A549 (cell line): ENCODE results near the gene MAGI2. TPM values are rescaled to one million over a fixed set of nuclear protein-coding genes. Genes with fewer than 3 reads are reported as not detected.
A peak's percentile ranks its signal among the peaks of the same experiment; 100 is the strongest.

Source experiments
- ATAC-seq, 2 experiments: fragments of 200-7000 bp in 1 of 2; fragments of >200 bp in 1 of 2; cut with Nextera tagmentation in 1 of 2; cut with Tn5 transposase in 1 of 2; 3 replicates each; pipeline versions ENCODE4 v1.8.0 to v1.9.1; 2018 to 2020; ENCODE audit warnings: mild to moderate bottlenecking in 1 of 2, moderate library complexity in 1 of 2
- CTCF ChIA-PET: fragments of 300-600 bp; sonication (Branson Sonifier 250); formaldehyde crosslinking; extraction: SDS; loops from one replicate; lab custom pipeline; 2021; ENCODE audit warnings: antibody characterized with exemption, inconsistent platforms; lab: Yijun Ruan, JAX
- POLR2A ChIA-PET: fragments of 350-600 bp; formaldehyde crosslinking; extraction: SDS; loops from one replicate; lab custom pipeline; 2021; ENCODE audit warnings: antibody characterized with exemption, inconsistent platforms; lab: Yijun Ruan, JAX
- DNase-seq, 2 experiments: peaks; one replicate each; pipeline versions ENCODE4 v3.0.0 to v3.0.0-alpha.2; 2011 to 2016; ENCODE audit warnings: low read depth in 1 of 2, low spot score in 1 of 2
- FAIRE-seq: peaks from 2 replicates; lab custom pipeline; 2011; peaks lifted over from hg19 to GRCh38; lab: Jason Lieb, UNC
- H3K27ac ChIP-seq, 2 experiments: fragments of >200 bp; sonication (Bioruptor Twin); formaldehyde crosslinking; 3 replicates each; pipeline ENCODE4 v1.5.1; 2016 to 2017
- H3K4me1 ChIP-seq: fragments of >200 bp; sonication (Bioruptor Twin); formaldehyde crosslinking; 3 replicates; pipeline ENCODE4 v1.6.1; 2016
- H3K4me2 ChIP-seq: fragments of >200 bp; sonication (Bioruptor Twin); formaldehyde crosslinking; 3 replicates; pipeline ENCODE4 v1.6.1; 2016
- H3K4me3 ChIP-seq: fragments of >200 bp; sonication (Bioruptor Twin); formaldehyde crosslinking; 3 replicates; pipeline ENCODE4 v1.5.1; 2016
- H3K9me3 ChIP-seq: fragments of >200 bp; sonication (Bioruptor Twin); formaldehyde crosslinking; 3 replicates; pipeline ENCODE4 v1.6.1; 2016
- ATOH8 ChIP-seq: fragments of 250-450 bp; sonication (Bioruptor Pico); IDR thresholded peaks from 2 replicates; pipeline ENCODE4 v1.5.0; 2020; ENCODE audit warnings: low read depth, mild to moderate bottlenecking, moderate library complexity
- BHLHE40 ChIP-seq: IDR thresholded peaks from 2 replicates; pipeline ENCODE4 v1.6.1; 2012; ENCODE audit warnings: low read depth, low read length, inconsistent platforms
- CBX2 ChIP-seq: fragments of 200-600 bp; sonication (generic); IDR thresholded peaks from 2 replicates; pipeline ENCODE4 v1.6.1; 2016; ENCODE audit warnings: low read depth, mild to moderate bottlenecking, borderline replicate concordance
- CEBPB ChIP-seq, 2 experiments: fragments of >200 bp in 1 of 2; sonication (Bioruptor Twin) in 1 of 2; formaldehyde crosslinking in 1 of 2; IDR thresholded peaks; 2 replicates each; pipeline ENCODE4 v1.6.1; 2012 to 2016
- CHD4 ChIP-seq: fragments of 200-600 bp; sonication (generic); IDR thresholded peaks from 2 replicates; pipeline ENCODE4 v1.6.1; 2016; ENCODE audit warnings: antibody characterized with exemption, mild to moderate bottlenecking, borderline replicate concordance
- ESRRA ChIP-seq: fragments of 150-350 bp; IDR thresholded peaks from 2 replicates; pipeline ENCODE4 v1.6.1; 2014; ENCODE audit warnings: mild to moderate bottlenecking, low read length, borderline replicate concordance
- FOSB ChIP-seq: fragments of 250-450 bp; sonication (Bioruptor Pico); IDR thresholded peaks from 2 replicates; pipeline ENCODE4 v1.5.0; 2020; ENCODE audit warnings: mild to moderate bottlenecking, moderate library complexity
- FOSL2 ChIP-seq, 2 experiments: fragments of 450-650 bp in 1 of 2; fragments of >200 bp in 1 of 2; sonication (Bioruptor Twin) in 1 of 2; formaldehyde crosslinking; IDR thresholded peaks; 2 replicates each; pipeline versions ENCODE4 v1.5.0 to v1.6.1; 2016 to 2020; ENCODE audit warnings: mild to moderate bottlenecking in 1 of 2, moderate library complexity in 1 of 2
- FOXS1 ChIP-seq: fragments of 250-450 bp; sonication (Bioruptor Pico); IDR thresholded peaks from 2 replicates; pipeline ENCODE4 v1.5.0; 2020; ENCODE audit warnings: mild to moderate bottlenecking, moderate library complexity
- HEYL ChIP-seq: fragments of 250-450 bp; sonication (Bioruptor Pico); IDR thresholded peaks from 2 replicates; pipeline ENCODE4 v1.8.0; 2021; ENCODE audit warnings: mild to moderate bottlenecking, moderate library complexity
- HOXB5 ChIP-seq: fragments of 250-450 bp; sonication (Bioruptor Pico); IDR thresholded peaks from 2 replicates; pipeline ENCODE4 v1.5.0; 2020; ENCODE audit warnings: mild to moderate bottlenecking, moderate library complexity
- JUN ChIP-seq, 2 experiments: fragments of >200 bp; sonication (Bioruptor Twin); formaldehyde crosslinking; IDR thresholded peaks; 2 replicates in 1 of 2; 3 replicates in 1 of 2; pipeline ENCODE4 v1.6.1; 2016 to 2017
- MAFK ChIP-seq: fragments of 450-650 bp; IDR thresholded peaks from 2 replicates; pipeline ENCODE4 v1.6.1; 2014; ENCODE audit not compliant: partially characterized antibody
- NFE2L2 ChIP-seq: fragments of 150-350 bp; conservative IDR thresholded peaks from 2 replicates; pipeline ENCODE4 v1.6.1; 2014; ENCODE audit warnings: low read length
- PHF8 ChIP-seq: fragments of 200-600 bp; sonication (generic); IDR thresholded peaks from 2 replicates; pipeline ENCODE4 v1.6.1; 2016; ENCODE audit warnings: low read depth, mild to moderate bottlenecking, antibody characterized with exemption, moderate library complexity, borderline replicate concordance
- POLR2A ChIP-seq: IDR thresholded peaks from 2 replicates; pipeline ENCODE4 v1.6.1; 2012; ENCODE audit warnings: mild to moderate bottlenecking, low read length
- RAD21 ChIP-seq, 2 experiments: fragments of >200 bp in 1 of 2; sonication (Bioruptor Twin) in 1 of 2; formaldehyde crosslinking in 1 of 2; IDR thresholded peaks in 1 of 2; conservative IDR thresholded peaks in 1 of 2; 2 replicates in 1 of 2; 3 replicates in 1 of 2; pipeline ENCODE4 v1.6.1; 2012 to 2018; ENCODE audit warnings: inconsistent platforms in 1 of 2
- SMC3 ChIP-seq: fragments of >200 bp; sonication (Bioruptor Twin); formaldehyde crosslinking; IDR thresholded peaks from 3 replicates; pipeline ENCODE4 v1.6.1; 2018; ENCODE audit warnings: inconsistent platforms
- ZFP36 ChIP-seq: fragments of 450-650 bp; IDR thresholded peaks from 2 replicates; pipeline ENCODE4 v1.6.1; 2014; ENCODE audit warnings: borderline replicate concordance; ENCODE audit not compliant: partially characterized antibody
- ZNF302 ChIP-seq: fragments of 250-450 bp; sonication (Bioruptor Pico); IDR thresholded peaks from 2 replicates; pipeline ENCODE4 v1.9.0; 2021; ENCODE audit warnings: inconsistent platforms, mild to moderate bottlenecking, moderate library complexity
- WGBS: methylation state at CpG from one replicate; pipeline ENCODE4 v1.1.6; 2017; ENCODE audit errors: missing lambda C conversion rate; 5-methylcytosine and 5-hydroxymethylcytosine counted together
- polyA plus RNA-seq, 4 experiments: library from polyadenylated mRNA; depleted of rRNA in 3 of 4; stranded (reverse); fragments of >200 nt; fragmentation: RNase III in 1 of 4; extraction: RNeasy Plus Mini Kit Qiagen cat#74134 plus additional on column Dnase treatment in 1 of 4; gene quantifications; 2 replicates in 3 of 4; 3 replicates in 1 of 4; pipeline ENCODE4 v1.2.3, GENCODE V29; 2011 to 2017
- TF ChIP-seq, protein P1 (sequence below): fragments of 150-350 bp; IDR thresholded peaks from 2 replicates; pipeline ENCODE4 v1.6.1; 2014; ENCODE audit warnings: low read depth, mild to moderate bottlenecking, low read length
- TF ChIP-seq, protein P2 (sequence below): fragments of >200 bp; sonication (Bioruptor Twin); formaldehyde crosslinking; IDR thresholded peaks from 2 replicates; pipeline ENCODE4 v1.6.1; 2016
- TF ChIP-seq, protein P3 (sequence below): fragments of >200 bp; sonication (Bioruptor Twin); formaldehyde crosslinking; IDR thresholded peaks from 3 replicates; pipeline ENCODE4 v1.5.1; 2016

MAGI2 gene
- polyA plus RNA-seq, 2 of the 4 experiments (the other 2 are of a cell fraction) = 0.48 to 0.81 TPM

DNA sequence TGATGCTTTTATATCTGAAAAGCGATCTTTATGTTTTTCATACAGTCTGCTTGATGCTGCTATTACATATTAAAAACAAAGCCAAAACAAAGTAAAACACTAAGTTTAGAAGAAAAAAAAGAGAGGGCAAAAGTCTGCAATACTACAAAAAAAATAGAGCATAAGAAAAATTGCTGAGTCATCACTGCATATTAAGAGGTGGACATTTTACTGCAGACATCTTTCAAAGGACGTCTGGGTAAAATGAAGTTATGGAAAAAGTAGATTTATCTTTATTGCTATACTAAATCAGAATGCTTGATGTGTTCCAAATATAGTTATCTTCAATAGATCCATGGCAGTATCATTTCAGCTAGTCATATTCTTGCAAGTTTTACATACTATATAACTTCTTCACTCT lies 172.0 kb downstream of the MAGI2 start (continued):
- TF ChIP-seq ATOH8 (CRISPR knock-in tag) (no peak), ZFP36 (no peak), NFE2L2 (peak; percentile 93)

DNA sequence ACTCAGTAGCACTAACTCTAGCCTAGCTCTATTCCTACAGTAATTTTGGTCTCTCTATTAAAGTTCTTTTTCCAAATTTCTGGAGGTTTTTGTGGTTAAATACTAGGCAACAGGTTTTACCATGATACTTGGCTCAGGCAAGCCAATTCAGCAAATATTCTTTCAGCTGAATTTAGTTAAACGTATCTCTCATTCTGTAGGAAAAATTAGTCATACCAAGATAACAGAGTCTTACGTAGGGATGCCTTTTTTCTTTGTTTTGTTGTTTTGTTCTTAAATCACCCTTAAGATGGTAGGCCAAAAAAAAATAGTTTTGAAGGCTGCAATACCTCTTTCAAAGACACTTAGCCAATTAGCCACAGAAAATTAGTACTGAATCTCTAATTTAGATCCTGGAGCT lies 180.5 kb downstream of the MAGI2 start:
- Histone ChIP-seq H3K9me3 (no peaks in the 10 kb centered on the region), H3K27ac (no peak overlapping the region), H3K4me2 (no peak overlapping the region), H3K4me3 (no peak overlapping the region), H3K4me1 (no peaks in the 10 kb centered on the region)
- FAIRE-seq (no peak), ATAC-seq (no peak), DNase-seq (no peak)
- TF ChIP-seq CBX2 (no peak), POLR2A (no peak), MAFK (no peak), FOXS1 (CRISPR knock-in tag) (no peak), FOSB (CRISPR knock-in tag) (no peak), HEYL (no peak), ESRRA (no peak), BHLHE40 (no peak), CHD4 (no peak), FOSL2 (IDR thresholded peaks at IDR 0.05) (no peak), FOSL2 (CRISPR knock-in tag; IDR thresholded peaks at IDR 0.05) (no peak), ZNF302 (CRISPR knock-in tag) (no peak), HOXB5 (no peak), JUN (IDR thresholded peaks at IDR 0.05) (no peak)
- TF ChIP-seq, protein P1, sequence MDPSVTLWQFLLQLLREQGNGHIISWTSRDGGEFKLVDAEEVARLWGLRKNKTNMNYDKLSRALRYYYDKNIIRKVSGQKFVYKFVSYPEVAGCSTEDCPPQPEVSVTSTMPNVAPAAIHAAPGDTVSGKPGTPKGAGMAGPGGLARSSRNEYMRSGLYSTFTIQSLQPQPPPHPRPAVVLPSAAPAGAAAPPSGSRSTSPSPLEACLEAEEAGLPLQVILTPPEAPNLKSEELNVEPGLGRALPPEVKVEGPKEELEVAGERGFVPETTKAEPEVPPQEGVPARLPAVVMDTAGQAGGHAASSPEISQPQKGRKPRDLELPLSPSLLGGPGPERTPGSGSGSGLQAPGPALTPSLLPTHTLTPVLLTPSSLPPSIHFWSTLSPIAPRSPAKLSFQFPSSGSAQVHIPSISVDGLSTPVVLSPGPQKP = no peak
- TF ChIP-seq, protein P2, sequence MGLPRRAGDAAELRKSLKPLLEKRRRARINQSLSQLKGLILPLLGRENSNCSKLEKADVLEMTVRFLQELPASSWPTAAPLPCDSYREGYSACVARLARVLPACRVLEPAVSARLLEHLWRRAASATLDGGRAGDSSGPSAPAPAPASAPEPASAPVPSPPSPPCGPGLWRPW = no peak
- TF ChIP-seq, protein P3, sequence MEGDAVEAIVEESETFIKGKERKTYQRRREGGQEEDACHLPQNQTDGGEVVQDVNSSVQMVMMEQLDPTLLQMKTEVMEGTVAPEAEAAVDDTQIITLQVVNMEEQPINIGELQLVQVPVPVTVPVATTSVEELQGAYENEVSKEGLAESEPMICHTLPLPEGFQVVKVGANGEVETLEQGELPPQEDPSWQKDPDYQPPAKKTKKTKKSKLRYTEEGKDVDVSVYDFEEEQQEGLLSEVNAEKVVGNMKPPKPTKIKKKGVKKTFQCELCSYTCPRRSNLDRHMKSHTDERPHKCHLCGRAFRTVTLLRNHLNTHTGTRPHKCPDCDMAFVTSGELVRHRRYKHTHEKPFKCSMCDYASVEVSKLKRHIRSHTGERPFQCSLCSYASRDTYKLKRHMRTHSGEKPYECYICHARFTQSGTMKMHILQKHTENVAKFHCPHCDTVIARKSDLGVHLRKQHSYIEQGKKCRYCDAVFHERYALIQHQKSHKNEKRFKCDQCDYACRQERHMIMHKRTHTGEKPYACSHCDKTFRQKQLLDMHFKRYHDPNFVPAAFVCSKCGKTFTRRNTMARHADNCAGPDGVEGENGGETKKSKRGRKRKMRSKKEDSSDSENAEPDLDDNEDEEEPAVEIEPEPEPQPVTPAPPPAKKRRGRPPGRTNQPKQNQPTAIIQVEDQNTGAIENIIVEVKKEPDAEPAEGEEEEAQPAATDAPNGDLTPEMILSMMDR = no peak
- CTCF ChIA-PET = interaction anchor here (0.7 to 2.4 kb wide), 5 partner anchors 9 to 774 kb away, joined by 3 to 14 read pairs (median 4); no protein-coding TSS in a partner anchor
- WGBS = 61% methylated on average over 2 of the region's 2 CpGs
- POLR2A ChIA-PET = no interaction called here

- Histone ChIP-seq H3K4me2 (no peak overlapping the region), H3K9me3 (no peaks in the 10 kb centered on the region), H3K27ac (no peak overlapping the region), H3K4me3 (no peak overlapping the region), H3K4me1 (no peaks in the 10 kb centered on the region)
- DNase-seq (peak; percentile 18 to 63), ATAC-seq (peak in 1 of 2 experiments; percentile 63; a peak in 3 of 6 replicates), FAIRE-seq (no peak)
- 23% methylated on average over 4 of the region's 4 CpGs for WGBS
- ChIA-PET CTCF (interaction anchor here (0.6 to 2.4 kb wide), 6 partner anchors 9 to 775 kb away, joined by 3 to 14 read pairs (median 5); no protein-coding TSS in a partner anchor), POLR2A (no interaction called here)
- TF ChIP-seq CEBPB (IDR thresholded peaks at IDR 0.05) (no peak), RAD21 (conservative IDR thresholded peaks at IDR 0.05 in 1 of 2, IDR thresholded peaks at IDR 0.05 in 1 of 2) (peak; percentile 75 to 76), SMC3 (peak; percentile 76), PHF8 (no peak)
- TF ChIP-seq, protein P3 = peak; percentile 81
Measured at GRCh38 chr7:79272066-79272669, 181.3 kb downstream of the MAGI2 start.
